ENCODE data around the gene ORAI1. TPM values are rescaled to one million over a fixed set of nuclear protein-coding genes. Genes with fewer than 3 reads are reported as not detected.

ORAI1 gene
- total RNA-seq (10 to 100 TPM in 2 of 4 donors, 1 to 10 TPM in 2; 5.4 to 12.2 (median 9.0) TPM), polyA plus RNA-seq (10 to 100 TPM in 1 of 3 donors, 1 to 10 TPM in 2; 5.3 to 24.9 (median 9.6) TPM)

GRCh38 chr12:121626087-121626852 lies at the start of gene ORAI1:
TSS of gene ORAI1 (plus strand) at chr12:121626530.
- WGBS, 2 donors: 1% methylated on average over 92 of the region's 92 CpGs
- H3K4me1 ChIP-seq: peaks cover 0 to 43% (median 34%) of the 10 kb centered on the region in 4 donors
- no peaks in the 10 kb centered on the region for H3K27me3 ChIP-seq
- H3K27ac ChIP-seq: peak within 1 kb of the TSS; percentile 89 to 95 (median 92)
- DNase-seq: peak; percentile 98
- intact Hi-C loops (cut with DNase I): loop anchor here (1.0 to 5.0 kb wide), 5 partner anchors 46 to 124 kb away; no protein-coding TSS in a partner anchor
- H3K36me3 ChIP-seq: no peaks in the 10 kb centered on the region
- H3K4me3 ChIP-seq: peak within 1 kb of the TSS; percentile 45 to 71 (median 67)
- no peaks in the 10 kb centered on the region for H3K9me3 ChIP-seq
- TF ChIP-seq POLR2A (IDR thresholded peaks at IDR 0.05): no peak
- TF ChIP-seq POLR2AphosphoS5 (IDR thresholded peaks at IDR 0.05): peak; percentile 62 to 74 (median 72)
- TF ChIP-seq CTCF (IDR thresholded peaks at IDR 0.05): peak in 1 of 4 experiments; percentile 25
- TF ChIP-seq EP300 (IDR thresholded peaks at IDR 0.05): peak in 1 of 4 donors; percentile 61

GRCh38 chr12:121576851-121577391 lies 49.4 kb upstream of the ORAI1 start:
- no peak for DNase-seq
- H3K4me3 ChIP-seq: no peak overlapping the region
- 30 to 47% methylated on average over 4 of the region's 4 CpGs for WGBS, 2 donors
- TF ChIP-seq CTCF (IDR thresholded peaks at IDR 0.05) (no peak), POLR2AphosphoS5 (IDR thresholded peaks at IDR 0.05) (no peak), EP300 (IDR thresholded peaks at IDR 0.05) (no peak), POLR2A (IDR thresholded peaks at IDR 0.05) (no peak)
- H3K27me3 ChIP-seq: no peaks in the 10 kb centered on the region
- intact Hi-C loops (cut with DNase I): loop anchor here (2.0 to 5.0 kb wide), 3 partner anchors 22 to 40 kb away; no protein-coding TSS in a partner anchor
- H3K9me3 ChIP-seq: no peaks in the 10 kb centered on the region
- peaks cover 0 to 48% (median 31%) of the 10 kb centered on the region in 4 donors for H3K4me1 ChIP-seq
- H3K36me3 ChIP-seq: peaks cover 0 to 19% (median 2%) of the 10 kb centered on the region in 4 donors
- H3K27ac ChIP-seq: peak overlapping the region; percentile 85 to 91 (median 86)

- DNase-seq: no peak
- H3K36me3 ChIP-seq: peaks cover 0 to 19% (median 2%) of the 10 kb centered on the region in 4 donors
- H3K27ac ChIP-seq: peak overlapping the region; percentile 85 to 91 (median 86)
- TF ChIP-seq POLR2A (IDR thresholded peaks at IDR 0.05) (no peak), CTCF (IDR thresholded peaks at IDR 0.05) (no peak)
- intact Hi-C loops (cut with DNase I): loop anchor here (2.0 to 5.0 kb wide), 3 partner anchors 23 to 40 kb away; no protein-coding TSS in a partner anchor
- 82 to 87% methylated on average over 10 of the region's 10 CpGs for WGBS, 2 donors
- peaks cover 0 to 53% (median 37%) of the 10 kb centered on the region in 4 donors for H3K4me1 ChIP-seq
- no peaks in the 10 kb centered on the region for H3K27me3 ChIP-seq
- H3K9me3 ChIP-seq: no peaks in the 10 kb centered on the region
- peak overlapping the region; percentile 50 to 76 (median 72) for H3K4me3 ChIP-seq
These were observed 48.7 kb upstream of the ORAI1 start for GRCh38 chr12:121577443-121578180.

GRCh38 chr12:121578230-121579189 lies 47.8 kb upstream of the ORAI1 start:
- peaks cover 0 to 55% (median 41%) of the 10 kb centered on the region in 4 donors for H3K4me1 ChIP-seq
- no peaks in the 10 kb centered on the region for H3K9me3 ChIP-seq
- peak overlapping the region; percentile 50 to 76 (median 72) for H3K4me3 ChIP-seq
- peak overlapping the region; percentile 85 to 91 (median 86) for H3K27ac ChIP-seq
- DNase-seq: peak; percentile 74
- no peaks in the 10 kb centered on the region for H3K27me3 ChIP-seq
- intact Hi-C loops (cut with DNase I): loop anchor here (1.0 to 5.0 kb wide), 3 partner anchors 34 to 48 kb away; partner anchors contain the start of gene ORAI1
- TF ChIP-seq POLR2AphosphoS5 (IDR thresholded peaks at IDR 0.05) (no peak), CTCF (IDR thresholded peaks at IDR 0.05) (no peak), POLR2A (IDR thresholded peaks at IDR 0.05) (no peak), EP300 (IDR thresholded peaks at IDR 0.05) (no peak)
- WGBS, 2 donors: 25 to 27% methylated on average over 77 of the region's 77 CpGs
- H3K36me3 ChIP-seq: peaks cover 0 to 19% (median 2%) of the 10 kb centered on the region in 4 donors

All from sigmoid colon (tissue), 7 donors.